Calu3 (cell line): ENCODE results near the gene SMNDC1. TPM values are rescaled to one million over a fixed set of nuclear protein-coding genes. Genes with fewer than 3 reads are reported as not detected.
A peak's percentile ranks its signal among the peaks of the same experiment; 100 is the strongest.

ENCODE experiments used
- BruUV-seq: library from RNA; stranded (reverse); fragments of 400-500 nt; replicated peaks from 2 replicates; lab custom pipeline; 2021; lab: Mats Ljungman, UMichigan
- CTCF ChIA-PET: fragments of 300-600 bp; sonication (Branson Sonifier 250); formaldehyde crosslinking; loops from one replicate; lab custom pipeline; 2022; ENCODE audit warnings: antibody characterized with exemption; lab: Charles Lee
- DNase-seq: peaks from one replicate; pipeline ENCODE4 v3.0.0; 2022
- H3K27ac Mint-ChIP-seq: one replicate; pipeline ENCODE4 v1.8.0; 2022; ENCODE audit warnings: mixed read lengths; ENCODE audit not compliant: unreplicated experiment
- H3K27me3 Mint-ChIP-seq: one replicate; pipeline ENCODE4 v1.8.0; 2022; ENCODE audit warnings: mixed read lengths; ENCODE audit not compliant: unreplicated experiment
- H3K36me3 Mint-ChIP-seq: one replicate; pipeline ENCODE4 v1.8.0; 2022; ENCODE audit warnings: mild to moderate bottlenecking, moderate library complexity, mixed read lengths; ENCODE audit not compliant: insufficient read depth, unreplicated experiment
- H3K4me1 Mint-ChIP-seq: one replicate; pipeline ENCODE4 v1.8.0; 2022; ENCODE audit warnings: mild to moderate bottlenecking, low read depth, mixed read lengths; ENCODE audit not compliant: unreplicated experiment
- H3K4me3 Mint-ChIP-seq: one replicate; pipeline ENCODE4 v1.8.0; 2022; ENCODE audit warnings: mild to moderate bottlenecking, low read depth, moderate library complexity, mixed read lengths; ENCODE audit not compliant: unreplicated experiment
- H3K9me3 Mint-ChIP-seq: one replicate; pipeline ENCODE4 v1.8.0; 2022; ENCODE audit warnings: low read depth, mixed read lengths; ENCODE audit not compliant: unreplicated experiment
- CTCF ChIP-seq: fragments of 200-600 bp; IDR thresholded peaks from one replicate; pipeline ENCODE4 v1.8.0; 2022; ENCODE audit warnings: antibody characterized with exemption; ENCODE audit not compliant: unreplicated experiment
- intact Hi-C: fragments of 100-400 bp; cut with micrococcal nuclease; formaldehyde crosslinking; loops from one replicate; pipeline ENCODE4 v1.10.0; 2022; ENCODE audit not compliant: unreplicated experiment
- total RNA-seq: library from RNA; stranded (reverse); gene quantifications from 2 replicates; pipeline ENCODE4 v1.2.3, GENCODE V29; 2022

SMNDC1 gene
- total RNA-seq, 1 experiment from 2014 or later: 32.8 TPM

DNA sequence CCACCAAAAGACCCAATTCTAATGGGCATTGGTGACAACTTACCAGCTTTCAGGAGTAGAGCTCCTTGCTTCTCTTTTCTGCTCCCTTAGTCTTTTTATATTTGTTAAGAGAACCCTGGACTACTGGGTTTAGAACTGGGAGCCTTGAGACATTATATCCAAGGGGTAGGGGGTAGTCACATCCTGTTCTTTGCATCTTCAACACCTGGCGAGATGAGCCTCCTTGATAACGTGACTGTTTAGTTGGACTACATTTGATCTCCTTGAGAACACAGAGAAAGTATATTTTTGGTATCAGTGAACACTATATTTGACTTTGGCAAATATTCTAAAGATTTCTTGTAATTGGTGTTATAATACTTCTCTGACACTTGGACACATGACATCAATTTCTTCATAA, 9.0 kb upstream of the SMNDC1 start:
- no peaks in the 10 kb centered on the region for H3K4me1 Mint-ChIP-seq
- no peak for DNase-seq
- no peak overlapping the region for H3K27ac Mint-ChIP-seq
- BruUV-seq: no TSS peak
- no peaks in the 10 kb centered on the region for H3K36me3 Mint-ChIP-seq
- CTCF ChIA-PET: no interaction called here
- H3K27me3 Mint-ChIP-seq: no peaks in the 10 kb centered on the region
- no peak overlapping the region for H3K4me3 Mint-ChIP-seq
- intact Hi-C loops: loop anchor here (5.0 kb wide), 3 partner anchors 44 to 99 kb away; no protein-coding TSS in a partner anchor
- no peak for TF ChIP-seq CTCF
- no peaks in the 10 kb centered on the region for H3K9me3 Mint-ChIP-seq

- Mint-ChIP-seq H3K27ac (no peak overlapping the region), H3K27me3 (no peaks in the 10 kb centered on the region), H3K9me3 (no peaks in the 10 kb centered on the region), H3K4me1 (no peaks in the 10 kb centered on the region), H3K36me3 (no peaks in the 10 kb centered on the region), H3K4me3 (no peak overlapping the region)
- CTCF ChIA-PET: no interaction called here
- TF ChIP-seq CTCF: no peak
- DNase-seq: no peak
- intact Hi-C loops: loop anchor here (5.0 kb wide), 3 partner anchors 45 to 100 kb away; no protein-coding TSS in a partner anchor
- BruUV-seq: no TSS peak
Measured at GRCh38 chr10:110312206-110312605, 7.5 kb upstream of the SMNDC1 start.

DNA sequence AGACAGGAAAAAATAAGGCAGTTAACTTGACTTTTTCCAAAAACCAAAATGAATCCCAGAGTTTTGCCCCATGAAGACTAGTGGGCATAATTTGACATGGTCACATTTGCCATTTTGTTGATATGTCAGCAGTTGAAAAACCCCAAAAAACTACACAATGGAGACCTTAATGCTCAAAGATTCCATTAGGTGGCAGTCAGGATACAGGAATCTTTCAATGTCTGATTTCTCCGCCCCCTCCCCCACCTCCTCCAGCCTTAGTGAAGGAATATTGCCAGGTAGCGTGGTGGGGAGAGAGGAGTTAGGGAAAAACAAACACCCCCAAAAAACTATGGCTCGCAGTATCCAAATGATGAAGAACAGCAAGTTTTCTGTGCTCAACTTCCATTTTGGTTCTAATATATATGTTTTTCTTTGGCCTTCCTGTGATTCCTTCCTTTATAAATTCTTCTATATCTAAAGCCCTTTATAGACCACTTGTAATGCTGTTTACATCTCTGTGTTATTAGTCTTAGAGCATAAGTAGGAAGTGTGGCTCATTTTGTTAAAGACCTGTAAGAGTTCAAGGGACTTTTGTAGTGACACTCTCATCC, 6.7 kb upstream of the SMNDC1 start:
- BruUV-seq: no TSS peak
- Mint-ChIP-seq H3K27ac (no peak overlapping the region), H3K4me3 (no peak overlapping the region), H3K36me3 (no peaks in the 10 kb centered on the region), H3K27me3 (no peaks in the 10 kb centered on the region), H3K4me1 (no peaks in the 10 kb centered on the region), H3K9me3 (no peaks in the 10 kb centered on the region)
- CTCF ChIA-PET: no interaction called here
- intact Hi-C loops: loop anchor here (1.0 to 5.0 kb wide), 5 partner anchors 46 to 236 kb away; no protein-coding TSS in a partner anchor
- peak; percentile 33 for DNase-seq
- TF ChIP-seq CTCF: no peak

DNA sequence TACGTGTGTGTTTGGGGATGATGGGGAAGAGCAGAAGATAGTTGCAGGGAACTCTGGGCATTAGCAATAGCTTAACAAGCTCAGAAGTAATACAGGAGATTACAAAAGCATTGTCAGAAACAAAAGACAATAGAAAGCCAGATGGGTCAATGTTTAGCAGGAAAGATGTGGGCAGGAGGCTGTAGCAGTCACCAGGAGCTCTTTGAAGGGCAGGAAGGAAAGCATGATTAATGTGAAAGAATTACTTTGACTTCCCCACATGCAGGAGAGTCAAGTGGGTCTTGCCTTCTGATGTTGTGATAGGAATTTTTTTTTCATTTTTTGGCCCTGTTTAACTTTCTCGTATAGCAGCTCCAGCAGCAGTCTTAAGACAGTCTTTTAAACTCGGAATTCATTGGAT, 6.0 kb upstream of the SMNDC1 start:
- TF ChIP-seq CTCF: no peak
- Mint-ChIP-seq H3K9me3 (no peaks in the 10 kb centered on the region), H3K4me3 (no peak overlapping the region), H3K4me1 (no peaks in the 10 kb centered on the region), H3K36me3 (peaks cover 4% of the 10 kb centered on the region), H3K27ac (no peak overlapping the region), H3K27me3 (no peaks in the 10 kb centered on the region)
- no TSS peak for BruUV-seq
- intact Hi-C loops: loop anchor here (1.0 to 5.0 kb wide), 5 partner anchors 47 to 237 kb away; no protein-coding TSS in a partner anchor
- CTCF ChIA-PET: no interaction called here
- no peak for DNase-seq
